GM19099 (cell line): ENCODE data around the gene TRIM38.
A peak's percentile ranks its signal among the peaks of the same experiment; 100 is the strongest.

ENCODE experiments used
- POLR2A ChIP-seq: IDR thresholded peaks from 3 replicates; pipeline ENCODE4 v1.6.1; 2011; ENCODE audit warnings: low read depth; ENCODE audit not compliant: insufficient read length; ENCODE audit errors: extremely low read depth

Gene TRIM38

DNA sequence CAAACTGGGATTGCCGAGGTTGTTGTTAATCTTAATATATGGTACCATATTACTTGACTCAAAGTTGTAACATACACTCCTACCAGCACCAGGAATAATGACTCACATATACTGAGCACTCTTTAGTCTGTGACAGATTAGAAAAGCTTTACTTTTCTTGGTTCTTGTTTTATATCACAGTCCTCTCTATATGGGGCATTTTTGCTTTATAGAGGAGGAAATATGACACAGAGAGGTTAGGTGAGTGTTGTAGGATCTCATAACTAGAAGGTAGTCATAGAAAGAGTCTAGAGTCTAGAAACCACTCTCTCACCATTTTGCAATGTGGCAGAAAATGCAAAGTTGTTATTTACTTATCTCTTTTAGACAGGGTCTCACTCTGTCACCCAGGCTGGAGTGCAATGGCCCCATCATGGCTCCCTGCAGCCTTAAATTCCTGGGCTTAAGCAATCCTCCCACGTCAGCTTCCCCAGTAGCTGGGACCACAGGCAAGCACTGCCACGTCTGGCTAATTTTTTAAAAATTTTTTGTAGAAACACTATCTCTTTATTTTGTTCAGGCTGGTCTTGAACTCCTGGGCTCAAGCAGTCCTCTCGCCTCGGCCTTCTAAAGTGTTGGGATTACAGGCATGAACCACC, 13.4 kb downstream of the TRIM38 start:
- no peak for TF ChIP-seq POLR2A

DNA sequence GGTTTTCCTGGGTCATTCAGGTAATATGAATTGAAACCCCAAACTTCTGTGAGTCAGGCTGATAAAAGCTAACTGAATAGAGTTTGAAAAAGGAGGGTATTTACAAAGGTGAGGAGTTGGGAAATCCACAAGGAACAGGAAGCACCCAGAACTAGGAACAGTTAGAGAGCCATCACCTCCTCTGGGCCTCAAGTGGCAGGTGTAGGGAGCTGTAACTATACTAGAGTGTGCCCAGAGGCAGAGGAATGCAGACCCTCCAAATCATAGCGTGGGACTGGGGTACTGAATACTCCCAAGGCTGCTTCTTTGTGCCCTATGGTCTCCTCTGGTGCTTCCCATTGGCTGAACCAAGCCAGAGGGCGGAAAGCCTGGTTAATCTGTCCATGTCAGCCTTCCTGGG, 18.3 kb downstream of the TRIM38 start:
- TF ChIP-seq POLR2A, result no peak

DNA sequence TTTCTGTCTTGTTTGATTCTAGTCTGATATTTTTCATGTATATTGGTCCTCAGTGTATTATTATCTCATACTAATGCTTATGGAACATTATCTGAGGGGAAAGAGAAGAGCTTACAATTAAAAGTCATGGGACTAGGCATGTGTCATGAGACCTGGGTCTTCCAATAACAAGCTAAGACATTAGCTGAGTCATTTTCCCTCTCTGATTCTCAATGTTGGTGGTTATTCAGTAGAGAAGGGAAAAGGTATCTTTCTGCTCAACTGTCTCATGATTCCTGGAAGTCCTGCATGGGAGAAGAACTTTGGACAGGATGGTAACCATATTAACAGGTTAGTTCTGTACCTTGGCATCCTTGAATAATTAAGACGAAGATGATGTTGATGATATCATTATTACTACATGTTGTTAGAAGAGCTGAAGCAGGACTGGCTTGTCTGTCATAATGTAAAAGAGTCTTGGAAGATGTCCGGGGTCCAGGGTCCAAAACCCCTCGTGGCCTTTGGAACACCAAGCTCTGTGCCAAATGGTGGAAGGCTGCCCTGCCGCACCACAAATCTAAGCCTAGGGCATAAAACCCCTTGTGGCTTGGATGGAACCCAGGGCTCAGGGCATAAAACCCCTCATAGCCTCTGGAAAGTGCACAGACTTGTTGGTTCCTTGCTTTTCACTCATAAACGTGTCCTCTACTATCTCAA, 19.1 kb downstream of the TRIM38 start:
- TF ChIP-seq POLR2A, result no peak

- TF ChIP-seq POLR2A, result no peak
Observed at GRCh38 chr6:25984265-25984664, 21.7 kb downstream of the TRIM38 start.

GRCh38 chr6:25987845-25988244, 25.2 kb downstream of the TRIM38 start:
- TF ChIP-seq POLR2A, result no peak

DNA sequence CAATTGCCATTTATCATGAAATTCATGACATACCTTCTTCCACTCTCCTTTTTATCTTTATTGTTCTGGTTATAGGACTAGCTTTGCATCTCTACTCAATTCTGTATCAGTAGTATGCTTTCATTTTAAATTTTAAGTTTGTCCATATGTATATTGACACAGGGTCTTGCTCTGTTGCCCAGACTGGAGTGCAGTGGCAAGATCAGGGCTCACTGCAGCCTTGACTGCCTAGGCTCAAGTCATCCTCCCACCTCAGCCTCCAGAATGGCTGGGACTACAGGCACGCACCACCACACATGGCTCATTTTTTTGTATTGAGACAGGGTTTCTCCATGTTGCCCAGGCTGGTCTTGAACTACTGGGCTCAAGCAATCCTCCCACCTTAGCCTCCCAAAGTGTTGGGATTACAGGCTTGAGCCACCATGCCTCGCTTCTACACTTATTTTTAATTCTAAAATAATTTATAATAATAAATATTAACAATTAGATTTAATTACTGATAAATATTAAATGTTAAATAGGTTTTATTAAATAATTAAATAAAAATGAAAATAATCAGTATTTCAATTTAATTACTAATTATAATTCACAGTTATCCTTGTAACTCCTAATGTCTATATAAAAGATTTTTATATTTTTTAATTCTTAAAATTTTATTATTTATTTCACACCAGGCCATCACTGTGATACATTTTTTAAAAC, 27.7 kb downstream of the TRIM38 start:
- TF ChIP-seq POLR2A, result no peak

GRCh38 chr6:25991785-25992412, 29.3 kb downstream of the TRIM38 start:
- no peak for TF ChIP-seq POLR2A

DNA sequence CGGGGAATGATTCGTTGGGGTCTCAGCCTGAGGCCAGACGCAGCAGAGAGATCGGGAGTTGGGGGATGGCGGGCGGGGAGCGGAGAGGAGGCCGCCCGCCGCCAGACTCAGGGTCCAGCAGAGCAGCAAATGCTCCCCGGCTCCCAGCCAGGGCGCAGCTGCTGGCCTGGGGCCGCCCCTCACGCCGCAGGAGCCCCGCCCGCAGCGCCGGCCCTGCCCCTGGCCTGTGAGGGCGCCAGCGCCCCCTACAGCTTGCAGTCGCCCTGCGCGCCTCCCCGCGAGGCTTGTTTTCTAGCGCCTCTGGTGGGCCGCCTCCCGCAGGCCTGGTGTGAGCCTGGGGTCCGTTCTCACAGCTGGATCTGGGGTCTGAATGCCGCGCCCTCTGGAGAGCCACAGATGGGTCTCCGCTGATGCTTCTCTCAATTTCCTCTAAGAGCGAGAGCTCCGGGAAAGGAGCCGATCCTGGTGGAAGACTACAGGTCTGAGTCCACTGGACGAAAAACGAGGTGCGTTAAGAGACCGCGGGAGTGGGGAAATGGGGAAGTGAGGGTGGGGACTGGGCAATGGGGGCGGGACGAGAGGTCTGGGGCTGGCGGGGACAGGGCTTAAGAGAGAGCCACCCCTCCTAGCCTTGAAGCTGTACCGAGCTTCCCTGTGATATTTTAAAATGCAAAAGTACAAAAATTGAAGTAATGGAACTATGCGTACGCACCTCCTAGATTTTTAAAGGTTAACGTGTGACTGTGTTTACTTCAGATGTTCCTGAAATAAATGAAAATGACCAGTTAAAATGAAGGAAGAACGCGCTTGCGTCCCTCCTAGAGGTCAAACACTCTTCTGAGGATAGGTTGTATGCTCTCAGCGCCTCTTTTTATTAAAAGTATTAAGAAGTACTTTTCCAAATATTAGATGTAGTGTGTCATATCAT, 30.1 kb downstream of the TRIM38 start:
- peak; percentile 92 for TF ChIP-seq POLR2A

DNA sequence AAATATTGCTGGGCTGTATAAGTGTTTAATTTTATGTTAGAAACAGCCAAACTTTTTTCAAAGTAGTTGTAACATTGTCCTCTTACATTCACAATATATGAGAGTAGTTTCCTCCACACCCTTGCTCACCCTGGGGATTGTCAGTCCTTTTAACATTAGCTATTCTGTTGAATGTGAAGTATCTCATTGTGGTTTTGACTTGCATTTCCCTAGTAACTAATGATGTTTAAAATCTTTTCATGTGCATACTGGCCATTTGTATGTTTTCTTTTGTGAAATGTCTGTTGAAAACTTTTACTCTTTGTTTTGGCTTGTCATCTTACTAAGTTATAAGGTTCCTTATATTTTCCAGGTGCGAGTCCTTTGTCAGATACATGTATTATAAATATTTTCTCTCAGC, 32.9 kb downstream of the TRIM38 start:
- TF ChIP-seq POLR2A, result no peak

GRCh38 chr6:25997921-25998320, 35.3 kb downstream of the TRIM38 start:
- no peak for TF ChIP-seq POLR2A

GRCh38 chr6:25998379-25998778, 35.8 kb downstream of the TRIM38 start:
- TF ChIP-seq POLR2A, result no peak

GRCh38 chr6:26000366-26001144, 38.0 kb downstream of the TRIM38 start:
- no peak for TF ChIP-seq POLR2A

DNA sequence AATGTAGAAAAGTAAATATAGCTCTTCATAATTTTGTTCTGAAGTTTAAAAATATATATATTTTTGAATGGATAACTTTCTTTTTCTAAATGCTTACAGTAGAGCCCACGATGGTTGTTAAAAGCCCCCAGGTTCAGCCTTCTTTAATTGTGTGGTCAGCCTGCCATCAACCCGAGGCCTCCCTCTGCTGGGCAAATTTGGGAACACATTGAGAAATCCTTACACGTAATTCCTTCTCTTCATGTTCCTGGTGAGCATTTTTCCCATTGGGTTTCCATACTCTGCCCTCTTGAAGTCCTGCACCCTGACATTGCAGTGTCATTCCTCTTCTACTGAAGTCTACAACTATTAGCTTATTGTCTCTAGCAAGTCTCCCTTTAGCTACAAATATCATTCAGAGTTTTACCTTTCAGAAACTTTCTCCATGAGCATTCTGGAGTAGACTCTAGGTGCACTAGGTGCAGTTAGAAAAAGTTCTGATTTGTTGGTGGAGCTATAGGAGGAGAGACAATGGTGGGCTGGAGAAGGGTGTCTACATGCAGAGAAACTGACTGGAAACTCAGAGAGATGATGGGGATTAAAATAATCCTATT, 40.6 kb downstream of the TRIM38 start:
- TF ChIP-seq POLR2A, result no peak

- TF ChIP-seq POLR2A, result no peak
Observed at GRCh38 chr6:26006086-26006939, 43.7 kb downstream of the TRIM38 start.
